ENCODE data around the gene UNC50. TPM values are rescaled to one million over a fixed set of nuclear protein-coding genes. Genes with fewer than 3 reads are reported as not detected.

The UNC50 gene
- polyA plus RNA-seq, 1 donor from 2014 or later, result 111 TPM

- Histone ChIP-seq H3K27me3 (ENCODE audit: insufficient read depth, low read depth, low read length) (no peaks in the 10 kb centered on the region), H3K9me2 (ENCODE audit: insufficient read depth, low read length) (no peaks in the 10 kb centered on the region), H3K79me2 (replicated peaks; ENCODE audit: insufficient read depth, low read length) (no peaks in the 10 kb centered on the region), H3K36me3 (ENCODE audit: insufficient read depth, low read length) (no peaks in the 10 kb centered on the region), H3K4me3 (ENCODE audit: low read length) (no peak overlapping the region), H4K20me1 (ENCODE audit: insufficient read depth) (no peaks in the 10 kb centered on the region), H3K4me2 (ENCODE audit: low read length) (no peak overlapping the region), H3K27ac (ENCODE audit: low read length) (no peak overlapping the region), H2AFZ (ENCODE audit: low read depth, low read length) (no peak overlapping the region), H3K9ac (ENCODE audit: low read length) (no peak overlapping the region), H3K9me3 (ENCODE audit: low read length) (no peaks in the 10 kb centered on the region), H3F3A (ENCODE audit: insufficient read depth, low read length, poor library complexity, severe bottlenecking) (no peaks in the 10 kb centered on the region)
- TF ChIP-seq, protein P1, sequence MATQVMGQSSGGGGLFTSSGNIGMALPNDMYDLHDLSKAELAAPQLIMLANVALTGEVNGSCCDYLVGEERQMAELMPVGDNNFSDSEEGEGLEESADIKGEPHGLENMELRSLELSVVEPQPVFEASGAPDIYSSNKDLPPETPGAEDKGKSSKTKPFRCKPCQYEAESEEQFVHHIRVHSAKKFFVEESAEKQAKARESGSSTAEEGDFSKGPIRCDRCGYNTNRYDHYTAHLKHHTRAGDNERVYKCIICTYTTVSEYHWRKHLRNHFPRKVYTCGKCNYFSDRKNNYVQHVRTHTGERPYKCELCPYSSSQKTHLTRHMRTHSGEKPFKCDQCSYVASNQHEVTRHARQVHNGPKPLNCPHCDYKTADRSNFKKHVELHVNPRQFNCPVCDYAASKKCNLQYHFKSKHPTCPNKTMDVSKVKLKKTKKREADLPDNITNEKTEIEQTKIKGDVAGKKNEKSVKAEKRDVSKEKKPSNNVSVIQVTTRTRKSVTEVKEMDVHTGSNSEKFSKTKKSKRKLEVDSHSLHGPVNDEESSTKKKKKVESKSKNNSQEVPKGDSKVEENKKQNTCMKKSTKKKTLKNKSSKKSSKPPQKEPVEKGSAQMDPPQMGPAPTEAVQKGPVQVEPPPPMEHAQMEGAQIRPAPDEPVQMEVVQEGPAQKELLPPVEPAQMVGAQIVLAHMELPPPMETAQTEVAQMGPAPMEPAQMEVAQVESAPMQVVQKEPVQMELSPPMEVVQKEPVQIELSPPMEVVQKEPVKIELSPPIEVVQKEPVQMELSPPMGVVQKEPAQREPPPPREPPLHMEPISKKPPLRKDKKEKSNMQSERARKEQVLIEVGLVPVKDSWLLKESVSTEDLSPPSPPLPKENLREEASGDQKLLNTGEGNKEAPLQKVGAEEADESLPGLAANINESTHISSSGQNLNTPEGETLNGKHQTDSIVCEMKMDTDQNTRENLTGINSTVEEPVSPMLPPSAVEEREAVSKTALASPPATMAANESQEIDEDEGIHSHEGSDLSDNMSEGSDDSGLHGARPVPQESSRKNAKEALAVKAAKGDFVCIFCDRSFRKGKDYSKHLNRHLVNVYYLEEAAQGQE (IDR thresholded peaks at IDR 0.05; ENCODE audit: borderline replicate concordance), result no peak
- TF ChIP-seq POLR2AphosphoS5 (IDR thresholded peaks at IDR 0.05) (no peak), EZH2 (IDR thresholded peaks at IDR 0.05; ENCODE audit: borderline replicate concordance, insufficient read depth, low read length, poor library complexity, severe bottlenecking) (no peak), RAD21 (conservative IDR thresholded peaks at IDR 0.05) (no peak), SMC3 (conservative IDR thresholded peaks at IDR 0.05; ENCODE audit: poor library complexity) (no peak)
Measured at GRCh38 chr2:98578231-98578630, 30.2 kb upstream of the UNC50 start.

GRCh38 chr2:98579926-98580325, 28.5 kb upstream of the UNC50 start:
- H3F3A ChIP-seq (ENCODE audit: insufficient read depth, low read length, poor library complexity, severe bottlenecking), result no peaks in the 10 kb centered on the region
- H3K27me3 ChIP-seq (ENCODE audit: insufficient read depth, low read depth, low read length), result no peaks in the 10 kb centered on the region
- H3K9me3 ChIP-seq (ENCODE audit: low read length), result no peaks in the 10 kb centered on the region
- no peak overlapping the region for H2AFZ ChIP-seq (ENCODE audit: low read depth, low read length)
- no peaks in the 10 kb centered on the region for H3K79me2 ChIP-seq (replicated peaks; ENCODE audit: insufficient read depth, low read length)
- H3K4me2 ChIP-seq (ENCODE audit: low read length), result no peak overlapping the region
- H3K9ac ChIP-seq (ENCODE audit: low read length), result no peak overlapping the region
- H3K36me3 ChIP-seq (ENCODE audit: insufficient read depth, low read length), result no peaks in the 10 kb centered on the region
- no peaks in the 10 kb centered on the region for H3K9me2 ChIP-seq (ENCODE audit: insufficient read depth, low read length)
- TF ChIP-seq SMC3 (conservative IDR thresholded peaks at IDR 0.05; ENCODE audit: poor library complexity), result no peak
- no peak for TF ChIP-seq TAF1 (IDR thresholded peaks at IDR 0.05; ENCODE audit: low read depth)
- no peak for TF ChIP-seq EP300 (conservative IDR thresholded peaks at IDR 0.05; ENCODE audit: poor library complexity, severe bottlenecking)
- TF ChIP-seq, protein P2, sequence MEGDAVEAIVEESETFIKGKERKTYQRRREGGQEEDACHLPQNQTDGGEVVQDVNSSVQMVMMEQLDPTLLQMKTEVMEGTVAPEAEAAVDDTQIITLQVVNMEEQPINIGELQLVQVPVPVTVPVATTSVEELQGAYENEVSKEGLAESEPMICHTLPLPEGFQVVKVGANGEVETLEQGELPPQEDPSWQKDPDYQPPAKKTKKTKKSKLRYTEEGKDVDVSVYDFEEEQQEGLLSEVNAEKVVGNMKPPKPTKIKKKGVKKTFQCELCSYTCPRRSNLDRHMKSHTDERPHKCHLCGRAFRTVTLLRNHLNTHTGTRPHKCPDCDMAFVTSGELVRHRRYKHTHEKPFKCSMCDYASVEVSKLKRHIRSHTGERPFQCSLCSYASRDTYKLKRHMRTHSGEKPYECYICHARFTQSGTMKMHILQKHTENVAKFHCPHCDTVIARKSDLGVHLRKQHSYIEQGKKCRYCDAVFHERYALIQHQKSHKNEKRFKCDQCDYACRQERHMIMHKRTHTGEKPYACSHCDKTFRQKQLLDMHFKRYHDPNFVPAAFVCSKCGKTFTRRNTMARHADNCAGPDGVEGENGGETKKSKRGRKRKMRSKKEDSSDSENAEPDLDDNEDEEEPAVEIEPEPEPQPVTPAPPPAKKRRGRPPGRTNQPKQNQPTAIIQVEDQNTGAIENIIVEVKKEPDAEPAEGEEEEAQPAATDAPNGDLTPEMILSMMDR (IDR thresholded peaks at IDR 0.05; ENCODE audit: poor library complexity, severe bottlenecking), result no peak
- TF ChIP-seq RAD21 (conservative IDR thresholded peaks at IDR 0.05), result no peak
- no peak for TF ChIP-seq EZH2 (IDR thresholded peaks at IDR 0.05; ENCODE audit: borderline replicate concordance, insufficient read depth, low read length, poor library complexity, severe bottlenecking)
- no peak for TF ChIP-seq MXI1 (conservative IDR thresholded peaks at IDR 0.05; ENCODE audit: poor library complexity, severe bottlenecking)
- no peaks in the 10 kb centered on the region for H4K20me1 ChIP-seq (ENCODE audit: insufficient read depth)
- no peak overlapping the region for H3K4me3 ChIP-seq (ENCODE audit: low read length)
- no peak overlapping the region for H3K27ac ChIP-seq (ENCODE audit: low read length)

Measured in neural cell (in vitro differentiated cells).